ENCODE results near the gene CCR7.

CCR7 gene

GRCh38 chr17:40528692-40529417 lies 36.4 kb downstream of the CCR7 start:
- H3K9me3 ChIP-seq (ENCODE audit: control insufficient read depth, low read length), result no peaks in the 10 kb centered on the region
- no peaks in the 10 kb centered on the region for H3K36me3 ChIP-seq (ENCODE audit: control insufficient read depth, insufficient read depth, low read length)
- no peak overlapping the region for H3K27ac ChIP-seq
- H3K9ac ChIP-seq, result no peak overlapping the region
- TF ChIP-seq CTCF (IDR thresholded peaks at IDR 0.05), result no peak
- no peak overlapping the region for H3K4me3 ChIP-seq (ENCODE audit: low read depth, low read length)
- no peaks in the 10 kb centered on the region for H3K27me3 ChIP-seq (ENCODE audit: control insufficient read depth, insufficient read depth, low read length)
- no peaks in the 10 kb centered on the region for H3K4me1 ChIP-seq
- H2AFZ ChIP-seq, result no peak overlapping the region
- H3K4me2 ChIP-seq (ENCODE audit: low read length), result no peak overlapping the region
- H3K79me2 ChIP-seq, result no peaks in the 10 kb centered on the region

- H3K79me2 ChIP-seq, result no peaks in the 10 kb centered on the region
- TF ChIP-seq CTCF (IDR thresholded peaks at IDR 0.05), result no peak
- no peaks in the 10 kb centered on the region for H3K9me3 ChIP-seq (ENCODE audit: control insufficient read depth, low read length)
- no peaks in the 10 kb centered on the region for H3K36me3 ChIP-seq (ENCODE audit: control insufficient read depth, insufficient read depth, low read length)
- no peak overlapping the region for H3K4me3 ChIP-seq (ENCODE audit: low read depth, low read length)
- H3K27ac ChIP-seq, result no peak overlapping the region
- no peaks in the 10 kb centered on the region for H3K27me3 ChIP-seq (ENCODE audit: control insufficient read depth, insufficient read depth, low read length)
- no peak overlapping the region for H3K9ac ChIP-seq
- H3K4me2 ChIP-seq (ENCODE audit: low read length), result no peak overlapping the region
- H3K4me1 ChIP-seq, result no peaks in the 10 kb centered on the region
- H2AFZ ChIP-seq, result no peak overlapping the region
These were observed 38.6 kb downstream of the CCR7 start for GRCh38 chr17:40526668-40527067.

- TF ChIP-seq CTCF (IDR thresholded peaks at IDR 0.05), result no peak
- H3K9ac ChIP-seq, result no peak overlapping the region
- no peak overlapping the region for H3K27ac ChIP-seq
- H3K79me2 ChIP-seq, result no peaks in the 10 kb centered on the region
- no peaks in the 10 kb centered on the region for H3K36me3 ChIP-seq (ENCODE audit: control insufficient read depth, insufficient read depth, low read length)
- no peaks in the 10 kb centered on the region for H3K4me1 ChIP-seq
- no peak overlapping the region for H3K4me2 ChIP-seq (ENCODE audit: low read length)
- H3K27me3 ChIP-seq (ENCODE audit: control insufficient read depth, insufficient read depth, low read length), result no peaks in the 10 kb centered on the region
- H2AFZ ChIP-seq, result no peak overlapping the region
- no peak overlapping the region for H3K4me3 ChIP-seq (ENCODE audit: low read depth, low read length)
- no peaks in the 10 kb centered on the region for H3K9me3 ChIP-seq (ENCODE audit: control insufficient read depth, low read length)
These were observed 40.0 kb downstream of the CCR7 start for GRCh38 chr17:40525294-40525693.

GRCh38 chr17:40524243-40524965 lies 40.9 kb downstream of the CCR7 start:
- Histone ChIP-seq H3K36me3 (ENCODE audit: control insufficient read depth, insufficient read depth, low read length) (no peaks in the 10 kb centered on the region), H3K4me1 (no peaks in the 10 kb centered on the region), H3K4me3 (ENCODE audit: low read depth, low read length) (no peak overlapping the region), H3K9me3 (ENCODE audit: control insufficient read depth, low read length) (no peaks in the 10 kb centered on the region), H3K9ac (no peak overlapping the region), H3K27ac (no peak overlapping the region), H3K27me3 (ENCODE audit: control insufficient read depth, insufficient read depth, low read length) (no peaks in the 10 kb centered on the region), H3K4me2 (ENCODE audit: low read length) (no peak overlapping the region), H2AFZ (no peak overlapping the region), H3K79me2 (no peaks in the 10 kb centered on the region)
- no peak for TF ChIP-seq CTCF (IDR thresholded peaks at IDR 0.05)

Measured in parathyroid adenoma (tissue), 2 donors.